ENCODE results near the gene BAMBI. TPM values are rescaled to one million over a fixed set of nuclear protein-coding genes. Genes with fewer than 3 reads are reported as not detected.

Gene BAMBI
- polyA plus RNA-seq, 4 donors = 1.1 to 46.5 (median 1.3) TPM; not detected in 1

- no peaks in the 10 kb centered on the region for H3K4me1 ChIP-seq (ENCODE audit: control insufficient read depth in 3 of 3, insufficient read depth in 2 of 3, low read depth in 1 of 3, low read length in 2 of 3)
- H3K36me3 ChIP-seq (ENCODE audit: control insufficient read depth in 3 of 3, insufficient read depth in 2 of 3, low read depth in 1 of 3, low read length in 3 of 3) = no peaks in the 10 kb centered on the region
- no peak overlapping the region for H3K27ac ChIP-seq (ENCODE audit: low read depth in 1 of 3, low read length in 2 of 3)
- peaks cover 0 to 3% (median 0%) of the 10 kb centered on the region in 3 donors for H3K27me3 ChIP-seq (ENCODE audit: control insufficient read depth in 3 of 3, insufficient read depth in 3 of 3, low read length in 3 of 3)
- DNase-seq (no peak), FAIRE-seq (no peak)
- no peak overlapping the region for H3K4me3 ChIP-seq (ENCODE audit: low read depth in 1 of 3, low read length in 3 of 3)
- H3K9me3 ChIP-seq (ENCODE audit: control insufficient read depth in 2 of 2, insufficient read depth in 1 of 2, low read depth in 1 of 2, low read length in 1 of 2) = no peaks in the 10 kb centered on the region
- 62 to 76% (median 75%) methylated on average over 7 of the region's 7 CpGs for WGBS, 3 donors
Measured at GRCh38 chr10:28714401-28715053, 37.2 kb downstream of the BAMBI start.

DNA sequence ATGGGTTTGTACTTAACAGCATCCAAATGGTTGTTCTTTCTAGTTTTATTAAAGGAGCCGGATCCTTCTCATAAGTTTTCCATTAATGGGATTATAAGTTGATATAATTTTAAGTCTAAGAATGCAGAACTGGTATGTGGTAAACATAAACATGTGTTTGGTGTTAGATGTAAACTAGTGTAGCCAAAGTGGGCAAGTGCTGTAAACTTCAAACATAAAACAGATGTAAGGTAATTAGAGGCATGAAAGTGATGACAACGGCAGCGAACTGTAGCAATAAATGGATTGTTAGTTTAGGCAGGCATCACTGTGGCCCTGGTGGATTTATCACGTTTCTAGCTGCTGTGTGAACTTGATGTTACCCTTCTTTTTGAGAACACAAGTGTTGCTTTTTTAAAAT is 37.9 kb downstream of the BAMBI start:
- Histone ChIP-seq H3K27ac (ENCODE audit: low read depth in 1 of 3, low read length in 2 of 3) (no peak overlapping the region), H3K27me3 (ENCODE audit: control insufficient read depth in 3 of 3, insufficient read depth in 3 of 3, low read length in 3 of 3) (peaks cover 0 to 3% (median 0%) of the 10 kb centered on the region in 3 donors), H3K9me3 (ENCODE audit: control insufficient read depth in 2 of 2, insufficient read depth in 1 of 2, low read depth in 1 of 2, low read length in 1 of 2) (no peaks in the 10 kb centered on the region), H3K4me1 (ENCODE audit: control insufficient read depth in 3 of 3, insufficient read depth in 2 of 3, low read depth in 1 of 3, low read length in 2 of 3) (no peaks in the 10 kb centered on the region), H3K4me3 (ENCODE audit: low read depth in 1 of 3, low read length in 3 of 3) (no peak overlapping the region), H3K36me3 (ENCODE audit: control insufficient read depth in 3 of 3, insufficient read depth in 2 of 3, low read depth in 1 of 3, low read length in 3 of 3) (no peaks in the 10 kb centered on the region)
- no peak for FAIRE-seq
- 69 to 70% (median 69%) methylated on average over 4 of the region's 4 CpGs for WGBS, 3 donors
- DNase-seq = no peak

DNA sequence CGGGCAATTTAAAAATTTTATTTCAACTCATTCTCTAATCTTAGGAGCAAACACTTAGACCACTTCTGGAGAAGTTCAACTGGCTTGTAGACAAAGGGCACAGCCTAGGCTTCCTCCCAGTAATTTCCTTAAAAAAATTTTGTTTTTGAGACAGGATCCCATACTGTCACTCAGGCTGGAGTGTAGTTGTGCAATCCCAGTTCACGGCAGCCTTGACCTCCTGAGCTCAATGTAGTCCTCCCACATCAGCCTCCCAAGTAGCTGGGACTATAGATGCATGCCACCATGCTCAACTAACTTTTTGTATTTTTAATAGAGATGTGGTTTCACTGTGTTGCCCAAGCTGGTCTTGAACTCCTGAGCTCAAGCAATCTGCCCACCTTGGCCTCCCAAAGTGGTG is 38.4 kb downstream of the BAMBI start:
- Histone ChIP-seq H3K9me3 (ENCODE audit: control insufficient read depth in 2 of 2, insufficient read depth in 1 of 2, low read depth in 1 of 2, low read length in 1 of 2) (no peaks in the 10 kb centered on the region), H3K27me3 (ENCODE audit: control insufficient read depth in 3 of 3, insufficient read depth in 3 of 3, low read length in 3 of 3) (peaks cover 0 to 3% (median 0%) of the 10 kb centered on the region in 3 donors), H3K4me3 (ENCODE audit: low read depth in 1 of 3, low read length in 3 of 3) (no peak overlapping the region), H3K4me1 (ENCODE audit: control insufficient read depth in 3 of 3, insufficient read depth in 2 of 3, low read depth in 1 of 3, low read length in 2 of 3) (no peaks in the 10 kb centered on the region), H3K36me3 (ENCODE audit: control insufficient read depth in 3 of 3, insufficient read depth in 2 of 3, low read depth in 1 of 3, low read length in 3 of 3) (no peaks in the 10 kb centered on the region), H3K27ac (ENCODE audit: low read depth in 1 of 3, low read length in 2 of 3) (no peak overlapping the region)
- WGBS, 3 donors = 79 to 86% (median 85%) methylated on average over 2 of the region's 2 CpGs
- no peak for DNase-seq
- no peak for FAIRE-seq

- 63 to 83% (median 75%) methylated on average over 1 of the region's 1 CpG for WGBS, 3 donors
- H3K4me3 ChIP-seq (ENCODE audit: low read depth in 1 of 3, low read length in 3 of 3) = no peak overlapping the region
- DNase-seq (no peak), FAIRE-seq (no peak)
- no peaks in the 10 kb centered on the region for H3K4me1 ChIP-seq (ENCODE audit: control insufficient read depth in 3 of 3, insufficient read depth in 2 of 3, low read depth in 1 of 3, low read length in 2 of 3)
- H3K9me3 ChIP-seq (ENCODE audit: control insufficient read depth in 2 of 2, insufficient read depth in 1 of 2, low read depth in 1 of 2, low read length in 1 of 2) = no peaks in the 10 kb centered on the region
- H3K27me3 ChIP-seq (ENCODE audit: control insufficient read depth in 3 of 3, insufficient read depth in 3 of 3, low read length in 3 of 3) = peaks cover 0 to 5% (median 4%) of the 10 kb centered on the region in 3 donors
- H3K36me3 ChIP-seq (ENCODE audit: control insufficient read depth in 3 of 3, insufficient read depth in 2 of 3, low read depth in 1 of 3, low read length in 3 of 3) = no peaks in the 10 kb centered on the region
- H3K27ac ChIP-seq (ENCODE audit: low read depth in 1 of 3, low read length in 2 of 3) = no peak overlapping the region
Measured at GRCh38 chr10:28716748-28717147, 39.4 kb downstream of the BAMBI start.

DNA sequence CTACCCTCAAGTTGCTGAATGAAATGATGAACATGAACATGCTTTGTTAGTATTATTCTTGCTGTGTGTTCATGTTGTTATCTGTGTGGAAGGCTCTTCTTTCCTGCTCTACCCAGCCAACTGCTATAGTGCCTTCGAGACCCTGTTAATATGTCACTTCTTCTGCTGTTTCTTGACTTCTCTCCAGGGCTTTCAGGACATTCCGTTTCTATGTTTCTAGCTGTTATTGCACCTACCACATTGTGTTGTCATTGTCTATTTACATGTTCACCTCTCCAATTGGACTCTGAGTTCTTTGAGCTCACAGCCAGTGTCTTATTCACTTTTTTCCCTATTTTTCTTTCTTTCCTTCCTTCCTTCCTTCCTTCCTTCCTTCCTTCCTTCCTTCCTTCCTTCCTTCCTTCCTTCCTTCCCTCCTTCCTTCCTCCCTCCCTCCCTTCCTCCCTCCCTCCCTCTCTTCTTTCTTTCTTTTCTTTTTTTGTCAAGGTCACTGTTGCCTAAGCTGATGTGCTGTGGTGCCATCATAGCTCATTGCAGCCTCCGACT is 40.4 kb downstream of the BAMBI start:
- Histone ChIP-seq H3K9me3 (ENCODE audit: control insufficient read depth in 2 of 2, insufficient read depth in 1 of 2, low read depth in 1 of 2, low read length in 1 of 2) (no peaks in the 10 kb centered on the region), H3K27me3 (ENCODE audit: control insufficient read depth in 3 of 3, insufficient read depth in 3 of 3, low read length in 3 of 3) (peaks cover 0 to 5% (median 4%) of the 10 kb centered on the region in 3 donors), H3K4me3 (ENCODE audit: low read depth in 1 of 3, low read length in 3 of 3) (no peak overlapping the region), H3K4me1 (ENCODE audit: control insufficient read depth in 3 of 3, insufficient read depth in 2 of 3, low read depth in 1 of 3, low read length in 2 of 3) (peaks cover 0 to 5% (median 0%) of the 10 kb centered on the region in 3 donors), H3K27ac (ENCODE audit: low read depth in 1 of 3, low read length in 2 of 3) (no peak overlapping the region), H3K36me3 (ENCODE audit: control insufficient read depth in 3 of 3, insufficient read depth in 2 of 3, low read depth in 1 of 3, low read length in 3 of 3) (no peaks in the 10 kb centered on the region)
- DNase-seq (no peak), FAIRE-seq (no peak)
- 61 to 72% (median 69%) methylated on average over 3 of the region's 3 CpGs for WGBS, 3 donors

DNA sequence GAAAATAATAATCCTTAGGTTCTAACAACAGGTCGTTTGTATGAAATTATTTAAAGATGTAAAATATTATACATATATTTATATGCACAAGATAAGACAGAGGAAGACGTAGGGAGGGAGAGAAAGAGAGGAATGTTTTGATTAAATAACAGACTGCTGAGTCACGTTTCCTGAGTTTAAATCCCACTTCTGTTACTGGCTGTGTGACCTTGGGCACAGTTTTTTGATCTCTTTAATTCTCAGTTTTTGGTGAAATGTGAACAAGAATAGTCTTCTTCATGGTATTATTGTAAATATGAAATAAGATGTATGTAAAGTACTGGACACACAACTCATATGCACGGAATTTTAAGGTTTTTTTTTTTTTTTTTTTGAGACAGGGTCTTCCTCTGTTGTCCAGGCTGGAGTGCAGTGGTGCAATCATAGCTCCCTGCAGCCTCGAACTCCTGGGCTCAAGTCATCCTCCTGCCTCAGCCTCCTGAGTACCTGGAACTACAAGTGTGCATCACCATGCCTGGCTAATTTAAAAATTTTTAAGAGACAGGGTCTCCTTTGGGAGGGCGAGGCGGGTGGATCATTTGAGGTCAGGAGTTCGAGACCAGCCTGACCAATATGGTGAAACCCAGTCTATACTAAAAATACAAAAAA is 42.6 kb downstream of the BAMBI start:
- Histone ChIP-seq H3K4me3 (ENCODE audit: low read depth in 1 of 3, low read length in 3 of 3) (no peak overlapping the region), H3K4me1 (ENCODE audit: control insufficient read depth in 3 of 3, insufficient read depth in 2 of 3, low read depth in 1 of 3, low read length in 2 of 3) (peaks cover 0 to 5% (median 0%) of the 10 kb centered on the region in 3 donors), H3K27me3 (ENCODE audit: control insufficient read depth in 3 of 3, insufficient read depth in 3 of 3, low read length in 3 of 3) (peaks cover 0 to 6% (median 5%) of the 10 kb centered on the region in 3 donors), H3K36me3 (ENCODE audit: control insufficient read depth in 3 of 3, insufficient read depth in 2 of 3, low read depth in 1 of 3, low read length in 3 of 3) (no peaks in the 10 kb centered on the region), H3K27ac (ENCODE audit: low read depth in 1 of 3, low read length in 2 of 3) (no peak overlapping the region), H3K9me3 (ENCODE audit: control insufficient read depth in 2 of 2, insufficient read depth in 1 of 2, low read depth in 1 of 2, low read length in 1 of 2) (no peaks in the 10 kb centered on the region)
- 45 to 60% (median 52%) methylated on average over 8 of the region's 8 CpGs for WGBS, 3 donors
- no peak for FAIRE-seq
- no peak for DNase-seq

GRCh38 chr10:28721318-28721951 is 44.1 kb downstream of the BAMBI start:
- Histone ChIP-seq H3K4me3 (ENCODE audit: low read depth in 1 of 3, low read length in 3 of 3) (no peak overlapping the region), H3K27ac (ENCODE audit: low read depth in 1 of 3, low read length in 2 of 3) (no peak overlapping the region), H3K9me3 (ENCODE audit: control insufficient read depth in 2 of 2, insufficient read depth in 1 of 2, low read depth in 1 of 2, low read length in 1 of 2) (no peaks in the 10 kb centered on the region), H3K27me3 (ENCODE audit: control insufficient read depth in 3 of 3, insufficient read depth in 3 of 3, low read length in 3 of 3) (peaks cover 0 to 6% (median 5%) of the 10 kb centered on the region in 3 donors), H3K36me3 (ENCODE audit: control insufficient read depth in 3 of 3, insufficient read depth in 2 of 3, low read depth in 1 of 3, low read length in 3 of 3) (no peaks in the 10 kb centered on the region), H3K4me1 (ENCODE audit: control insufficient read depth in 3 of 3, insufficient read depth in 2 of 3, low read depth in 1 of 3, low read length in 2 of 3) (peaks cover 0 to 5% (median 0%) of the 10 kb centered on the region in 3 donors)
- DNase-seq = no peak
- WGBS, 3 donors = 64 to 71% (median 64%) methylated on average over 11 of the region's 11 CpGs
- FAIRE-seq = no peak

DNA sequence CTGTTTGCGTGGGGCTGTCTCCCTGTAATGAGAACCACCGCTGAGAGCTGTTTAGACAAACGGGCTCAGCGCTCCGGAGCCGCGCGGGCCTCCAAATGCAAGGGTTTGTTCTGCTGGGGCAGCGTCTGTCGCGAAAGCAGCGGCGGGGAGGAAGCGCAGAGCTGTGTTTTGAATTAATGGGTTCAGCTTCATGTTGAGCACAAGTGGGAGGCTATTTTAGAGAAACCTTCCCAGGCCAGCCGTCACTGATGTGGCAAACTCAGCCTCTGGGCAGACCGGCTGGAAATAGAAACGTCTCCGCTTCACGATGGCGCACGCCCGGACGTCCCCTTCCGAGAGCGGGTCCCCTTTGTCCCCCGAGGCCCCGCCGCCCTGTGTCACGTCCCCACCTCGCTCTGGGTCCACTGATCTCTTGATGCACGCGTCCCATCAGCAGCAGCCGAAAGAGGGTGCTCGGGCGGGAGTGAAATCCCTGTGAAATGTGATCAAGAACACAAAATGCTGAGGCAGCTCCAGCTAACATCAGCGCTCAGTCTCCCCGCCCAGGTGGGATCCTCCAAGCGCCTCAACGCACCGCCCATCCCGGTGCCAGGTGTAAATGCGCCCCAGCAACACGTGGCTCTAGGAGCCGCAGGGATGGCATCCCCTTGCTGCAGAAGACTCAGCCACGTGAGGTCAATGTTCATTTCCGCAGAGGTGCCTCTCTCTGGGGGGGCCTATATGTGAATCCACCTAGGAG is 44.9 kb downstream of the BAMBI start:
- H3K36me3 ChIP-seq (ENCODE audit: control insufficient read depth in 3 of 3, insufficient read depth in 2 of 3, low read depth in 1 of 3, low read length in 3 of 3) = no peaks in the 10 kb centered on the region
- no peaks in the 10 kb centered on the region for H3K9me3 ChIP-seq (ENCODE audit: control insufficient read depth in 2 of 2, insufficient read depth in 1 of 2, low read depth in 1 of 2, low read length in 1 of 2)
- FAIRE-seq (no peak), DNase-seq (peak in 1 of 2 donors; percentile 77)
- H3K4me1 ChIP-seq (ENCODE audit: control insufficient read depth in 3 of 3, insufficient read depth in 2 of 3, low read depth in 1 of 3, low read length in 2 of 3) = peaks cover 0 to 5% (median 0%) of the 10 kb centered on the region in 3 donors
- peak overlapping the region in 1 of 3 donors; percentile 0 for H3K27ac ChIP-seq (ENCODE audit: low read depth in 1 of 3, low read length in 2 of 3)
- peak overlapping the region in 1 of 3 donors; percentile 55 for H3K4me3 ChIP-seq (ENCODE audit: low read depth in 1 of 3, low read length in 3 of 3)
- peaks cover 0 to 6% (median 5%) of the 10 kb centered on the region in 3 donors for H3K27me3 ChIP-seq (ENCODE audit: control insufficient read depth in 3 of 3, insufficient read depth in 3 of 3, low read length in 3 of 3)
- WGBS, 3 donors = 3 to 6% (median 4%) methylated on average over 46 of the region's 46 CpGs
